Neutrophil (primary cell): ENCODE measurements around the gene ITGAE.
"Not testable (repeated sequence)": the region's sequence is repeated elsewhere in the genome, so short reads cannot be mapped to it uniquely, and the experiment has no call there.

ENCODE experiments used
- H3K27ac ChIP-seq: fragments of 200-600 bp; sonication (generic); 2 replicates; pipeline ENCODE4 v1.5.1; 2016; ENCODE audit warnings: mild to moderate bottlenecking, moderate library complexity
- H3K27me3 ChIP-seq: fragments of 200-600 bp; sonication (generic); 2 replicates; pipeline ENCODE4 v1.6.0; 2016; ENCODE audit warnings: mild to moderate bottlenecking
- H3K36me3 ChIP-seq: fragments of 200-600 bp; sonication (generic); 2 replicates; pipeline ENCODE4 v1.5.1; 2017
- H3K4me1 ChIP-seq, 2 experiments: fragments of 200-600 bp in 1 of 2; sonication (generic) in 1 of 2; 1 replicate in 1 of 2; 2 replicates in 1 of 2; pipeline versions ENCODE4 v1.5.1 to v1.6.1; 2013 to 2016; ENCODE audit warnings: low read depth in 1 of 2, low read length in 1 of 2, mild to moderate bottlenecking in 1 of 2, moderate library complexity in 1 of 2; ENCODE audit not compliant: control insufficient read depth in 1 of 2, insufficient read depth in 1 of 2
- H3K4me3 ChIP-seq, 2 experiments: fragments of 200-600 bp in 1 of 2; sonication (generic) in 1 of 2; 1 replicate in 1 of 2; 2 replicates in 1 of 2; pipeline ENCODE4 v1.5.1; 2013 to 2016; ENCODE audit warnings: low read depth in 1 of 2, low read length in 1 of 2, mild to moderate bottlenecking in 1 of 2, moderate library complexity in 1 of 2
- H3K9me3 ChIP-seq: fragments of 200-600 bp; sonication (generic); 2 replicates; pipeline ENCODE4 v1.5.1; 2016
- CTCF ChIP-seq: fragments of 200-600 bp; sonication (generic); IDR thresholded peaks from 2 replicates; pipeline ENCODE4 v1.5.1; 2016; ENCODE audit warnings: antibody characterized with exemption

The ITGAE gene

DNA sequence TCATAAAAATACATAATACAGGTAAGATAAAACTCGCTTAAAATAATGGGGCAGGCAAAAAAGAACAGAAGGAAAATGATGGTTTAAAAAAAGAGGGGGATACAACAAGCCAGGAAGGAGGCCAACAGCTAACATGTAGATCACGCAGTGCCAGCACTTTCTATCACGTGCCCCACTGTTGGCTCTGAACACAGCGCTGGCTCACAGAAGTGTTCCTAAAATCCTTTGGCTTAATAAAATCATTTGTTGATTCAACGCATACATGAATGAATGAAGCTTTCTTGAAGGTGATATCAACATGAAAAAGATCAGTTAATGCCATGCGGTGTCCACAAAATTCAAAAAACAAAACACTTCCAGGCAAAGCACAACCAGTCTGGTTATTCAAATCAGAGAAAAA is 8.5 kb downstream of the ITGAE start:
- H3K4me1 ChIP-seq, result peaks cover 14 to 21% of the 10 kb centered on the region in 2 experiments
- no peaks in the 10 kb centered on the region for H3K9me3 ChIP-seq

DNA sequence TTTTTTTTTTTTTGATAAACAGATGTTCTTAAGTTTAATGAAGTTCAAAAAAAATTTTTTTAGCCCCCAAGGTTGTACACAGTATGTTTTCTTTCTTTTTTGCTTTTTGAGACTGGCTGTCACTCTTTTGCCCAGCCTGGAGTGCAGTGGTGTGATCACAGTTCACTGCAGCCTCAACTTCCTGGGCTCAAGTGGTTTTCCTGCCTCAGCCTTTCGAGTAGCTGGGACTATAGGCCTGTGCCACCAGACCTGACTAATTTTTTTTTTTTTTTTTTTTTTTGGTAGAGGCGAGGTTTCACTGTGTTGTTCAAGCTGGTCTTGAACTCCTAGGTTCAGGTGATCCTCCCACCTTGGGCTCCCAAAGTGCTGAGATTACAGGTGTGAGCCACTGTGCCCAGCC is 12.8 kb downstream of the ITGAE start:
- H3K27ac ChIP-seq, result no peak overlapping the region
- H3K36me3 ChIP-seq, result no peaks in the 10 kb centered on the region
- no peak for TF ChIP-seq CTCF
- peaks cover 14 to 21% of the 10 kb centered on the region in 2 experiments for H3K4me1 ChIP-seq
- no peak overlapping the region for H3K4me3 ChIP-seq
- no peaks in the 10 kb centered on the region for H3K27me3 ChIP-seq
- no peaks in the 10 kb centered on the region for H3K9me3 ChIP-seq

More for the DNA sequence above, 8.5 kb downstream of the ITGAE start:
- TF ChIP-seq CTCF, result no peak
- Histone ChIP-seq H3K4me3 (no peak overlapping the region), H3K27me3 (no peaks in the 10 kb centered on the region), H3K36me3 (no peaks in the 10 kb centered on the region), H3K27ac (no peak overlapping the region)

GRCh38 chr17:3785323-3785722 is 15.7 kb downstream of the ITGAE start:
- H3K4me1 ChIP-seq, result peaks cover under 1 to 12% of the 10 kb centered on the region in 2 experiments
- not testable (repeated sequence) for H3K27ac ChIP-seq, H3K4me3 ChIP-seq, H3K9me3 ChIP-seq, H3K27me3 ChIP-seq, H3K36me3 ChIP-seq

GRCh38 chr17:3782751-3783150 is 18.2 kb downstream of the ITGAE start:
- H3K4me3 ChIP-seq, result no peak overlapping the region
- no peak for TF ChIP-seq CTCF
- H3K27ac ChIP-seq, result no peak overlapping the region
- no peaks in the 10 kb centered on the region for H3K36me3 ChIP-seq
- no peaks in the 10 kb centered on the region for H3K4me1 ChIP-seq
- H3K27me3 ChIP-seq, result no peaks in the 10 kb centered on the region
- H3K9me3 ChIP-seq, result no peaks in the 10 kb centered on the region

DNA sequence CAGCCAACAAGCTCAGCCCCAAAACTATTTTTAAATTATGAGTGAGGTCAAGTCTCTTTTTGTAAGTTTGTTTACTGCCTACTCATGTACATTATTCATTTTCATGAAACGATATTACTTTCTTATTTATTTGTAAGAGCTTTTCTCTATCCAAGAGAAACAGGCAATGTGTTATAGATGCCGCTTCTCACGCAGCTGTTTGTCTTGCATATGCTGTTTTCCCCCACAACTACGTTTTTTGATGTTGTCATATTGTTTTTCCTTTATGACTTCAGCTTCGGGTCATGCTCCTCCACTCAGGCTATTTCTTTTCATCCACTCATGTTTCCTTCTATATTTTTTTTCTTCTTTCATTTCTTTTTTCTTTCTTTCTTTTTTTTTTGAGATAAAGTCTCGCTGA is 20.0 kb downstream of the ITGAE start:
- Histone ChIP-seq H3K4me1 (no peaks in the 10 kb centered on the region), H3K9me3 (no peaks in the 10 kb centered on the region), H3K27me3 (no peaks in the 10 kb centered on the region), H3K36me3 (no peaks in the 10 kb centered on the region), H3K4me3 (no peak overlapping the region), H3K27ac (no peak overlapping the region)
- TF ChIP-seq CTCF, result no peak

DNA sequence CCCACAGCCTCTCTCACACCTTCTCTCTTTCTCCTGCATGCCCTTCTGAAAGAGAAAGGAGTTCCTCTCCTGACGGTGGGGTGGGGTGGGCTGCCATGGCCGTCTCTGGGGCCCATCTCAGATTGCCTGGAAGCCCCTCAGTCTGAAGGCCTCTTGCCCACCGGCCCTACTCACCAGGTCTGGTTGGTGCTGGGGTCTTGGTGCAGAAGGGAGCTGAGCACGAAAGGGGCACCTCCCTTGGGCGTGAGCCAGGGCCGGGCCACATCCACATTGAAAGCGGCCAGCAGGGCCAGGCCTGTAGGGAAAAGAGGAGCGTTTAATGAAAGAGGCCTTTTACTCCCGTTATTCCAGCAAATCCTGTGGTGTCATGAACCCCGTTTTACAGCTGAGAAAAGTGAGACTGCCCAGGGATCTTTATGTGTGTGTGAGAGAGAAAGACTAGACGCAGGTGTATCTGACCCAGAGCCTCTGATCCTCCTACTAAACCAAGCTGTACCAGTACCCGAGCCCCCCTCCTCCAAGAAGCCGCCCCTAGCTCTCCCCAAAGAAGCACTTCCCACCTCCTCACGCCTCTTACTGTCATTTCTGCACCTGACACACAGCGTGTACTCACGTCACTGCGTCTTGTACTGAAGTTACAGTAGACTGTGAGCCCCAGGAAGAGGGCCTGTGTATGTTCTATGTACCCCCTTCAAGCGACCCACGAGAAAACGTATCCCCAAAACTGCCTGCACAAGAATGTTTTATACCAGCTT is 23.4 kb downstream of the ITGAE start:
- Histone ChIP-seq H3K4me3 (no peak overlapping the region), H3K4me1 (no peaks in the 10 kb centered on the region), H3K27me3 (no peaks in the 10 kb centered on the region), H3K27ac (no peak overlapping the region), H3K9me3 (no peaks in the 10 kb centered on the region), H3K36me3 (no peaks in the 10 kb centered on the region)
- no peak for TF ChIP-seq CTCF
